ENCODE results near the gene SLC25A23. TPM values are rescaled to one million over a fixed set of nuclear protein-coding genes. Genes with fewer than 3 reads are reported as not detected.

Gene SLC25A23
- total RNA-seq, 1 experiment from 2014 or later = 89.5 TPM

- H3K9ac ChIP-seq (ENCODE audit: low read length) = no peak overlapping the region
- ChIA-PET RAD21 (ENCODE audit: low non-redundant PET in 1 of 2, low total read pairs in 2 of 2, uncharacterized antibody in 2 of 2, unreplicated experiment in 2 of 2) (no interaction called here), POLR2A (no interaction called here), CTCF (no interaction called here)
- H3K27ac ChIP-seq (ENCODE audit: low read depth, low read length) = no peak overlapping the region
- DNase-seq (ENCODE audit: low read depth, low spot score) = no peak
- no TSS peak for BruUV-seq (replicated peaks)
- H2AFZ ChIP-seq (ENCODE audit: low read depth, low read length, poor library complexity, severe bottlenecking) = no peak overlapping the region
- H3K4me3 ChIP-seq (replicated peaks in 1 of 2; ENCODE audit: low read depth in 1 of 2, low read length in 2 of 2) = no peak overlapping the region
- H3K27me3 ChIP-seq (ENCODE audit: insufficient read depth, low read length) = no peaks in the 10 kb centered on the region
- H4K20me1 ChIP-seq (ENCODE audit: insufficient read depth) = no peaks in the 10 kb centered on the region
- intact Hi-C loops (cut with micrococcal nuclease) = no loop called here
- no peaks in the 10 kb centered on the region for H3K4me1 ChIP-seq (ENCODE audit: control insufficient read depth in 1 of 2, insufficient read depth in 2 of 2, low read length in 2 of 2)
- peaks cover 0 to 17% of the 10 kb centered on the region in 2 experiments; a peak in 2 of 4 replicates for H3K9me3 ChIP-seq (ENCODE audit: control insufficient read depth in 1 of 2, insufficient read depth in 1 of 2, low read depth in 1 of 2, low read length in 2 of 2)
- no peak for ATAC-seq
- H3K36me3 ChIP-seq (ENCODE audit: control insufficient read depth in 1 of 2, insufficient read depth in 2 of 2, low read length in 2 of 2) = peaks cover 7 to 17% of the 10 kb centered on the region in 2 experiments
- H3K4me2 ChIP-seq (ENCODE audit: low read length) = no peak overlapping the region
- H3K79me2 ChIP-seq (ENCODE audit: insufficient read depth, low read length) = no peaks in the 10 kb centered on the region
- H3K9me2 ChIP-seq (ENCODE audit: insufficient read depth) = no peaks in the 10 kb centered on the region
- TF ChIP-seq JUND (IDR thresholded peaks at IDR 0.05) = no peak
- TF ChIP-seq MAX (IDR thresholded peaks at IDR 0.05) = no peak
- TF ChIP-seq ZBTB33 (IDR thresholded peaks at IDR 0.05; ENCODE audit: extremely low read depth, insufficient replicate concordance, low read length) = no peak
- TF ChIP-seq POLR2A (IDR thresholded peaks at IDR 0.05; ENCODE audit: borderline replicate concordance, extremely low read depth, insufficient read depth, insufficient read length) = no peak
- TF ChIP-seq SRF (IDR thresholded peaks at IDR 0.05; ENCODE audit: low read depth) = no peak
- TF ChIP-seq EZH2phosphoT487 (IDR thresholded peaks at IDR 0.05; ENCODE audit: borderline replicate concordance) = no peak
- TF ChIP-seq RAD21 (IDR thresholded peaks at IDR 0.05; ENCODE audit: low read depth) = no peak
- no peak for TF ChIP-seq TCF7L2 (IDR thresholded peaks at IDR 0.05; ENCODE audit: borderline replicate concordance, extremely low read depth, insufficient read depth, insufficient read length)
- TF ChIP-seq ZFX (IDR thresholded peaks at IDR 0.05) = no peak
- TF ChIP-seq POLR2AphosphoS5 (IDR thresholded peaks at IDR 0.05; ENCODE audit: low read depth, low read length) = no peak
- no peak for TF ChIP-seq EGR1 (IDR thresholded peaks at IDR 0.05; ENCODE audit: low read depth)
Measured at GRCh38 chr19:6450166-6450565, 9.4 kb downstream of the SLC25A23 start.

Measured in HCT116 (cell line).